ENCODE data around the gene MEFV.
A peak's percentile ranks its signal among the peaks of the same experiment; 100 is the strongest.

The MEFV gene

DNA sequence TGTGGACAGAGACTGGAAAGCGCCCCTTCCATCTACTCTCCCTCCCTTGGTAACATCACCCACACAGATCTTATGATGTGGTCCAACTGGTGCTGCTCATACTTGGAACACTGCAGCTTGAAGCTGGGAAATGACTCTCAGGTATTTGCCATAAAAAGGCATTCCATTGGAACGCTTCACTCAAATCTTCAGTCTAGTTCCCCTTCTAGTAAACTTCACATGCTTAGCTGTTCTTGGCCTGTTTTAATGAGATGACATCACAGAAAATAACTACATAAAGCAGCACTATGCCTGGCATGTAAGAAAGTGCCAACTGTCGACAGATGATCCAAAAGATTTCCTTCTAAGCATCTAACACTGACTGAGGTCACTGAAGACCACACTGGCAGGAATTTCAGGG is 36.2 kb upstream of the MEFV start:
- no peak overlapping the region for H3K4me3 ChIP-seq (ENCODE audit: low read depth, low read length)
- TF ChIP-seq, protein P1, sequence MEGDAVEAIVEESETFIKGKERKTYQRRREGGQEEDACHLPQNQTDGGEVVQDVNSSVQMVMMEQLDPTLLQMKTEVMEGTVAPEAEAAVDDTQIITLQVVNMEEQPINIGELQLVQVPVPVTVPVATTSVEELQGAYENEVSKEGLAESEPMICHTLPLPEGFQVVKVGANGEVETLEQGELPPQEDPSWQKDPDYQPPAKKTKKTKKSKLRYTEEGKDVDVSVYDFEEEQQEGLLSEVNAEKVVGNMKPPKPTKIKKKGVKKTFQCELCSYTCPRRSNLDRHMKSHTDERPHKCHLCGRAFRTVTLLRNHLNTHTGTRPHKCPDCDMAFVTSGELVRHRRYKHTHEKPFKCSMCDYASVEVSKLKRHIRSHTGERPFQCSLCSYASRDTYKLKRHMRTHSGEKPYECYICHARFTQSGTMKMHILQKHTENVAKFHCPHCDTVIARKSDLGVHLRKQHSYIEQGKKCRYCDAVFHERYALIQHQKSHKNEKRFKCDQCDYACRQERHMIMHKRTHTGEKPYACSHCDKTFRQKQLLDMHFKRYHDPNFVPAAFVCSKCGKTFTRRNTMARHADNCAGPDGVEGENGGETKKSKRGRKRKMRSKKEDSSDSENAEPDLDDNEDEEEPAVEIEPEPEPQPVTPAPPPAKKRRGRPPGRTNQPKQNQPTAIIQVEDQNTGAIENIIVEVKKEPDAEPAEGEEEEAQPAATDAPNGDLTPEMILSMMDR (IDR thresholded peaks at IDR 0.05; ENCODE audit: low read depth, low read length), result no peak

DNA sequence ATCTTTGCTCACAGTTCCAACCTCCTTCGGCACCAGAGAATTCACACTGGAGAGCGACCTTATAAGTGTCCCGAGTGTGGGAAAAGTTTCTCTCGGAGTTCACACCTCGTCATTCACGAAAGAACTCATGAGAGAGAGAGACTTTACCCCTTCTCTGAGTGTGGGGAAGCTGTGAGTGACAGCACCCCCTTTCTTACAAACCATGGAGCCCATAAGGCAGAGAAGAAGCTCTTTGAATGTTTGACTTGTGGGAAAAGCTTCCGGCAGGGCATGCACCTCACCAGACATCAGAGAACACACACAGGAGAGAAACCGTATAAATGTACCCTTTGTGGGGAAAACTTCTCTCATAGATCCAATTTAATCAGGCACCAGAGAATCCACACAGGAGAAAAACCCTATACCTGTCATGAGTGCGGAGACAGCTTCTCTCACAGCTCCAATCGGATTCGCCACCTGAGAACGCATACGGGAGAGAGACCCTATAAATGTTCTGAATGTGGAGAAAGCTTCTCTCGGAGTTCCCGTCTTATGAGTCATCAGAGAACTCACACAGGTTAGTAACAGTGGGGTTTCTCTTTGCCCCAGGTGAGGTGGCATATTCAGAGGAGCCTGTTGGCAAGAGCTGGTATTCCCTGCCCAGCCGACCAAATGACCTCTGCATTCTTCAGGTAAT is 33.7 kb upstream of the MEFV start:
- TF ChIP-seq, protein P1 (IDR thresholded peaks at IDR 0.05; ENCODE audit: low read depth, low read length), result no peak
- no peak overlapping the region for H3K4me3 ChIP-seq (ENCODE audit: low read depth, low read length)

DNA sequence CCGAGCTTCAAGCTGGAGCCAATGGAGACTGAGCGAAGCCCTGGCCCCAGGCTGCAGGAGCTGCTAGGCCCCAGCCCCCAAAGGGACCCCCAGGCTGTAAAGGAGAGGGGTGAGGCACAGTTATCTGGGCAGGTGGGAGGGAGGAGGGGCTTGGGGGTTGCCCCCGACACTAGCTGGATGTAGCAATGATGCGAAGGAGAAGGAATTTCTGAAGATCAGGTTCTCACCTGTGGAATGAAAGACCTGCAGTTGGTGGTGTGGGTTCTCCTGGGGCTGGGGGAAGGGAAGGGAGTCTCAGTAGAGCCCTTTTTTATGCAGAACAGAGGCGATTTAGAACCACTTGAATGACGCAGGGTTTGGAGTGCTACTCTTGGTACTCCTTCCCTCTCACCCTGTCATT is 28.7 kb upstream of the MEFV start:
- TF ChIP-seq, protein P1 (IDR thresholded peaks at IDR 0.05; ENCODE audit: low read depth, low read length), result no peak
- peak overlapping the region; percentile 98 for H3K4me3 ChIP-seq (ENCODE audit: low read depth, low read length)

DNA sequence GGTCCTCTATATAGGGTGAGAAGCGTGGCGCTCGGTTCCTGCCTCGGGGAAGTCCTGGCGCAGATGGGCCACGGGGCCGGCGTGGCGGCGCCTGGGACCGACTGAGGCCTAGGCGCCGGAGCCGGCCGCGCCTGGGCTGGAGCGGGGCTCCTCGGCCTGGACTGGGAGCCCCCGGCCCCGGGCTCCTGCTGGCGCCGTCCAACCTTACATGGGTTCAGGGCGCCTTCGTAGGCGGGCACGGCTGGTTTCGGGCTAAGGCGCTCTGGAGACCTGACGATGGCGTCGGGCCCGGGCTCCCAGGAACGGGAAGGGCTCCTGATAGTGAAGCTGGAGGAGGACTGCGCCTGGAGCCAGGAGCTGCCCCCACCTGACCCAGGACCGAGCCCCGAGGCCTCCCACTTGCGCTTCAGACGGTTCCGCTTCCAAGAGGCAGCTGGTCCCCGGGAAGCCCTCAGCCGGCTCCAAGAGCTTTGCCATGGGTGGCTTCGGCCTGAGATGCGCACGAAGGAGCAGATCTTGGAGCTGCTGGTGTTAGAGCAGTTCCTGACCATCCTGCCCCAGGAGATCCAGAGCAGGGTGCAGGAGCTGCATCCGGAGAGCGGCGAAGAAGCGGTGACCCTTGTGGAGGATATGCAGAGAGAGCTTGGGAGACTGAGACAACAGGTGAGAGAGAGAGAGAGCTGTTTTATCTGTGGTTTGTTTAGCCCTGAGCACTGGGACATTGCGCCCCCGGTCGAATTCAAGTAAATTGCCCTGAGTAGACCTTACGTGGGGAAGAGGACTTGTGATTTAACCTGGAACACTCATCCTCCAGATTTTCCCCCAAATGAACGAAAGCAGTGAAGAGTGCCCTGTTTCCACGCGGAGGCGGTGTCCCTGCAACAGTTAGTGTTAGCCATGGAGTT is 27.4 kb upstream of the MEFV start:
- peak overlapping the region; percentile 98 for H3K4me3 ChIP-seq (ENCODE audit: low read depth, low read length)
- TF ChIP-seq, protein P1 (IDR thresholded peaks at IDR 0.05; ENCODE audit: low read depth, low read length), result no peak

DNA sequence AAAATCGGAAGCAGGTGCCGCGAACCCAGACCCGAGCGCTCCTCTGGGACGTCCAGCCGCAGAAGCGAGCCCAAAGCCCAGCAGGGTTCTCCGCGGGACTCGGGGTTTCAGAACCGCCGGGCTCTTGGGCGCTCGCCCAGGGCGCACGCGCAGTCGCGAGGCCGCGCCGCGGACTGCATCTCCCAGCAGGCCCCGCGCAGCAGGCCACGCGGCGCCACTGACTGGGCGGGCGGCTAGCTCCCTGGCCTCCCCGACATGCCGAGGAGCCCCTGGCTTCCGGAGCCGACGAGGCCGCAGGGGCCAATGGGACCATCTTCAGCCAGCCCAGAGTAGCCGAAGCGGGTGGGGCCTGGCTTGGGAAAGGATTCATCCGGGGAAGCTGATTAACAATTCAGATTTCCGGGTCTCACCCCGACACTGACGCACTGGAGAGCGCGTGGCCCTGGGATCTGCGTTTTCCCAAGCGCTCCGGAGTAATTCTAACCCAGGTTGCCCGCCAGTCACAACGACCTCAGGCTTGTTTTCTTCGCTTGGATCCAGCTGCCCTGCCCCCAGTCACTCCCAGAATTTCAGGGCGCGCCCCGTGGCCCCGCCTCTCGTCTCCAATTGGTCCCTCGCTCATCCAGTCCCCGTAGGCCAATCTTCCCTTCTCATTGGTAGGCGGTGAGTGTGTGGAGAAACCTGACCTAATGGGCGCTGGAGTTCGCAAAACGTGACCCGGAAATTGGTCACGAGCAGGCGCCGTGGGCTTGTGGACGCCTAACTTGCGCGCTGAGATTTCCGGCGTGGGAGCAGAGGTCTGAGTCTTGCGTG is 26.5 kb upstream of the MEFV start, which contains the start of gene ZNF263:
ZNF263 (plus strand) TSS at position 762 of the 813 bp plus-strand sequence. CDS start 328 bp downstream, outside the sequence.
- peak within 1 kb of the TSS; percentile 98 for H3K4me3 ChIP-seq (ENCODE audit: low read depth, low read length)
- TF ChIP-seq, protein P1 (IDR thresholded peaks at IDR 0.05; ENCODE audit: low read depth, low read length), result no peak

DNA sequence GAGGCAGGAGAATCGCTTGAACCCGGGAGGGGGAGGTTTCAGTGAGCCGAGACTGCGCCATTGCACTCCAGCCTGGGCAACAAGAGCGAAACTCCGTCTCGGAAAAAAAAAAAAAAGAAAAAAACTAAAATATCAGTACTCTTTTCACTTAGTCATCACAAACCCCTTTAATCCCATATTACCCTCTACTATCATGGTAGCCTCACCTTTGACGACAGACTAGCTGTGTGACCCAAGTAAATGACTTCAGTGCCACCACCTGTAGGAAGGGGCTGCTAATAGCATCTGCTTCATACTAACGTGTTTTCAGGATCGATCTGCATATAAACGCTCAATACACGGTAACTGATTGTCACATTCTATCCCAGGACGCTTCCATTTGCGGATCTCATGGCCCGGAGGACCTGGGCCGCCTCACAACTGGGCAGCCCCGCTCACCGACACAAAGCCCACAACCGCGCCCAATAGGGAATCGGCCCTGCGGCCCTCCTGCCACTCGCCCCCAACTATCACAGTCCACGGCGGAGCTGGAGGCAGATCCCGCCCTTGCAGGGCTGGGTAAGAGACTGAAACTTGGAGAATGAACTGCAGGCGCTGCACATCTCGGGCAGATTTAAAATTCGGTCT is 25.8 kb upstream of the MEFV start:
- TF ChIP-seq, protein P1 (IDR thresholded peaks at IDR 0.05; ENCODE audit: low read depth, low read length), result no peak
- peak overlapping the region; percentile 98 for H3K4me3 ChIP-seq (ENCODE audit: low read depth, low read length)

All from WI38 (cell line).